Choroid plexus epithelial cell (primary cell): ENCODE results near the gene DEPDC7.

Experiments
- DNase-seq: peaks from one replicate; pipeline ENCODE4 v3.0.0-alpha.2; 2010; ENCODE audit warnings: low read depth
- H3K4me3 ChIP-seq: 2 replicates; pipeline ENCODE4 v1.5.1; 2011; ENCODE audit warnings: low read depth, mild to moderate bottlenecking, control low read depth, low read length, moderate library complexity
- TF ChIP-seq, protein P1 (sequence below): conservative IDR thresholded peaks from 2 replicates; pipeline ENCODE4 v1.5.1; 2011; ENCODE audit warnings: low read depth, mild to moderate bottlenecking, control low read depth, inconsistent platforms, low read length, moderate library complexity

The DEPDC7 gene

DNA sequence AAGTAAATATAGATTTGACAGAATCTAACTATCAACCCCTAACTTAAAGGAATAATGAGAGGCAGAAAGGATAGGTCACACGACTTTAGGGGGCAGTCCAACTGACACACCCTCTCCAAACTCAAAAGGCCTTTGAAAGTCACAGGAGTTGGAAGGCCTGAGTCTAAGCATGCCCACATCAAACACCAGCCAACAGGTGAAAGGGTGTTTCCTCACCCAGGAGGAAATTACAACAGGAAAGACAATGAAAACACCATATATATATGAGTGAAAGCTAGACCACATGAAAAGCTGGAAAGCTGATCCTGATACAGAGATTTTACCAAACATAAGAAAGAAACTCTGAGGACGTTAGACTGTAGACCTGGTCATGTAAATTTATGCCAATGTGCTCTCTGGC is 10.5 kb upstream of the DEPDC7 start:
- DNase-seq = no peak
- no peak overlapping the region for H3K4me3 ChIP-seq
- TF ChIP-seq, protein P1, sequence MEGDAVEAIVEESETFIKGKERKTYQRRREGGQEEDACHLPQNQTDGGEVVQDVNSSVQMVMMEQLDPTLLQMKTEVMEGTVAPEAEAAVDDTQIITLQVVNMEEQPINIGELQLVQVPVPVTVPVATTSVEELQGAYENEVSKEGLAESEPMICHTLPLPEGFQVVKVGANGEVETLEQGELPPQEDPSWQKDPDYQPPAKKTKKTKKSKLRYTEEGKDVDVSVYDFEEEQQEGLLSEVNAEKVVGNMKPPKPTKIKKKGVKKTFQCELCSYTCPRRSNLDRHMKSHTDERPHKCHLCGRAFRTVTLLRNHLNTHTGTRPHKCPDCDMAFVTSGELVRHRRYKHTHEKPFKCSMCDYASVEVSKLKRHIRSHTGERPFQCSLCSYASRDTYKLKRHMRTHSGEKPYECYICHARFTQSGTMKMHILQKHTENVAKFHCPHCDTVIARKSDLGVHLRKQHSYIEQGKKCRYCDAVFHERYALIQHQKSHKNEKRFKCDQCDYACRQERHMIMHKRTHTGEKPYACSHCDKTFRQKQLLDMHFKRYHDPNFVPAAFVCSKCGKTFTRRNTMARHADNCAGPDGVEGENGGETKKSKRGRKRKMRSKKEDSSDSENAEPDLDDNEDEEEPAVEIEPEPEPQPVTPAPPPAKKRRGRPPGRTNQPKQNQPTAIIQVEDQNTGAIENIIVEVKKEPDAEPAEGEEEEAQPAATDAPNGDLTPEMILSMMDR = no peak

GRCh38 chr11:33006010-33006409 is 9.7 kb upstream of the DEPDC7 start:
- TF ChIP-seq, protein P1 = no peak
- H3K4me3 ChIP-seq = no peak overlapping the region
- DNase-seq = no peak

DNA sequence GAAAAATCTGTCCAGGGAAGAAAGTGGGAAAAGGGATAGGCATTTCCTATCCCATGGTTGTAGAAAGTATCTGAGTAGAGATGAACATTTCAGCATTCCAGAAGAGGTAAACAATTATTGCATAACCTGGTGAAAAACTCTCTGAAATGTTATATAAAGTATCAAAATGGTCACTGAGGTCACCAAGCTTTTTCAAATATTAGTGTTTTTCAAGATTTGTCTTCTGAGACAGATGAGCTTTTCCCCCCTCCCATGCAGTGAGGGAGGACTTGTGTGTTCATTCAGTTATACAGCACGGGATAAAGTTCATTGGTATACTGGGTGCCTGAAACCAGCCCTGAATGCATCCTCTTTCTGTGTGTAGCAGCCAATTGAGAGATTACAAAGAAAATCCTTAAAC is 1.9 kb upstream of the DEPDC7 start:
- no peak for DNase-seq
- H3K4me3 ChIP-seq = no peak overlapping the region
- TF ChIP-seq, protein P1 = no peak

DNA sequence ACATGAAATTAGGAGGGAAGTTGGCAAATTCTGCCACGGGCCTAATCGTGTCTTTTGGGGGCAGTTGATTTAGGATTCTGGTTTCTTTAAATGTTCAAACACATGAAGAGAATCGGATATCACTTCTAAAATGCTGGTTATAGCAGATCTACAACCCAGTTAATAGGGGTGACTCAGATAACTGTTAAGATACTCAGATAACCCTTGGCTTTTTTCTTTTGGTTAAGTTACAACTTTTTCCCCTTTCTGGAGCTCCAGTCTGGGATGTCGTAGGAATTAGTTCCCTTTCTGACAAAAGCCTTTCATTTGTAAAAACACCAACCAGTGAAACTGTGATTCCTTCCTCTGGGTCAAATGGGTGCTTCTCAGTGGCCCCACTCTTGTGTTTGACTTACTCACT is 976 bp downstream of the DEPDC7 start:
- peak overlapping the region; percentile 75 for H3K4me3 ChIP-seq
- TF ChIP-seq, protein P1 = no peak

GRCh38 chr11:33017478-33017877 is 1.8 kb downstream of the DEPDC7 start:
- TF ChIP-seq, protein P1 = no peak
- no peak for DNase-seq
- H3K4me3 ChIP-seq = no peak overlapping the region

More for the DNA sequence above, 976 bp downstream of the DEPDC7 start:
- no peak for DNase-seq

- DNase-seq = no peak
- H3K4me3 ChIP-seq = no peak overlapping the region
- TF ChIP-seq, protein P1 = no peak
Observed at GRCh38 chr11:33017965-33018364, 2.3 kb downstream of the DEPDC7 start.

DNA sequence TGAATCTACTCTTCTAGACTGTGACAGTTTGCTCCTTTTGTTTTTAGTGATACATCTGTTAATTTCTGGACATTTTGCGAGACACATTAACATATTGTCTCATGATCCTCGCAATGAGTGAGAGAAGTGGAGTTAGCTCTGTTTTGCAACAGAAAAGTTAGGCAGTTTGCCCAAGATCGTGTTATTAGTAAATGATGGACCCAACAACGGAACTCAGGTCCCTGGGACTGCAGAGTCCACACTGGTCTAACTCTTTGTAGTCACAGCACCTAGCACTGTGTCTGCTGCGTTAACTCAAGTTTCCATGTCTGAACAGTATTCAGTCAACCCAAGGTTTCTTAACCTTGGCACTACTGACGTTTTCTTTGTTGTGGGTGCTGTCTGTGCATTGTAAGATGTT is 3.2 kb downstream of the DEPDC7 start:
- TF ChIP-seq, protein P1 = no peak
- no peak overlapping the region for H3K4me3 ChIP-seq

More for the DNA sequence above, 3.2 kb downstream of the DEPDC7 start:
- DNase-seq = no peak
